ENCODE data around the gene OR10H4.

- no peak for TF ChIP-seq CTCF (conservative IDR thresholded peaks at IDR 0.05; ENCODE audit: low read depth, low read length)
- no peak for TF ChIP-seq POLR2A (IDR thresholded peaks at IDR 0.05; ENCODE audit: low read depth, low read length)
Measured at GRCh38 chr19:15998166-15998565, 49.4 kb downstream of the OR10H4 start.
